Naive thymus-derived CD4-positive, alpha-beta T cell (primary cell): ENCODE measurements around the gene ACADS. TPM values are rescaled to one million over a fixed set of nuclear protein-coding genes. Genes with fewer than 3 reads are reported as not detected.

Source experiments
- ATAC-seq: fragments of 150-1000 bp; cut with Tn5 transposase; 2 replicates; pipeline ENCODE4 v1.10.0; 2021; ENCODE audit warnings: mild to moderate bottlenecking, moderate library complexity
- CTCF ChIA-PET: fragments of 350-600 bp; sonication (Branson Sonifier 250); formaldehyde crosslinking; loops from one replicate; lab custom pipeline; 2021; ENCODE audit warnings: antibody characterized with exemption; lab: Charles Lee
- POLR2A ChIA-PET: fragments of 350-600 bp; sonication (Branson Sonifier 250); formaldehyde crosslinking; loops from one replicate; lab custom pipeline; 2021; ENCODE audit warnings: antibody characterized with exemption, inconsistent platforms; lab: Charles Lee
- DNase-seq, 9 donors: peaks; one replicate each; pipeline versions ENCODE4 v3.0.0 to v3.0.0-alpha.2; 2020 to 2022; ENCODE audit warnings: mixed read lengths in 1 of 9
- H3K27ac ChIP-seq: one replicate; pipeline ENCODE4 v1.7.0; 2013; ENCODE audit warnings: mild to moderate bottlenecking, low read depth, low read length, moderate library complexity
- H3K27me3 ChIP-seq, 2 donors: one replicate each; pipeline ENCODE4 v1.7.0; 2013; ENCODE audit warnings: low read length in 2 of 2, mild to moderate bottlenecking in 2 of 2, moderate library complexity in 2 of 2; ENCODE audit not compliant: control insufficient read depth in 2 of 2, insufficient read depth in 2 of 2
- H3K36me3 ChIP-seq, 3 experiments: 1 replicate in 2 of 3; 2 replicates in 1 of 3; pipeline ENCODE4 v1.7.0; 2013; ENCODE audit warnings: low read length in 3 of 3, mild to moderate bottlenecking in 3 of 3, moderate library complexity in 1 of 3; ENCODE audit not compliant: insufficient read depth in 3 of 3, control insufficient read depth in 2 of 3
- H3K4me1 ChIP-seq, 2 donors: one replicate each; pipeline ENCODE4 v1.7.0; 2013; ENCODE audit warnings: low read length in 2 of 2, mild to moderate bottlenecking in 2 of 2, moderate library complexity in 1 of 2; ENCODE audit not compliant: control insufficient read depth in 2 of 2, insufficient read depth in 2 of 2
- H3K4me3 ChIP-seq: 2 replicates; pipeline ENCODE4 v1.7.0; 2013; ENCODE audit warnings: mild to moderate bottlenecking, low read length
- H3K9me3 ChIP-seq, 3 experiments: 1 replicate in 2 of 3; 2 replicates in 1 of 3; pipeline ENCODE4 v1.7.0; 2013; ENCODE audit warnings: low read length in 3 of 3; ENCODE audit not compliant: control insufficient read depth in 2 of 3
- H3K27ac Mint-ChIP-seq, 9 donors: one replicate each; pipeline ENCODE4 v1.8.0; 2020 to 2022; ENCODE audit warnings: mixed read lengths in 9 of 9, mild to moderate bottlenecking in 8 of 9, moderate library complexity in 5 of 9, inconsistent platforms in 2 of 9
- H3K27me3 Mint-ChIP-seq, 5 donors: one replicate each; pipeline ENCODE4 v1.8.0; 2021 to 2022; ENCODE audit warnings: mixed read lengths in 5 of 5, mild to moderate bottlenecking in 1 of 5
- H3K36me3 Mint-ChIP-seq, 5 donors: one replicate each; pipeline ENCODE4 v1.8.0; 2020 to 2022; ENCODE audit warnings: mixed read lengths in 5 of 5, mild to moderate bottlenecking in 3 of 5, inconsistent platforms in 1 of 5
- H3K4me1 Mint-ChIP-seq, 7 donors: one replicate each; pipeline ENCODE4 v1.8.0; 2020 to 2022; ENCODE audit warnings: mixed read lengths in 7 of 7, mild to moderate bottlenecking in 3 of 7, inconsistent platforms in 1 of 7
- H3K4me3 Mint-ChIP-seq, 10 donors: one replicate each; pipeline ENCODE4 v1.8.0; 2020 to 2022; ENCODE audit warnings: mild to moderate bottlenecking in 10 of 10, mixed read lengths in 10 of 10, moderate library complexity in 6 of 10, inconsistent platforms in 2 of 10
- H3K9me3 Mint-ChIP-seq, 11 donors: one replicate each; pipeline ENCODE4 v1.8.0; 2020 to 2022; ENCODE audit warnings: mixed read lengths in 11 of 11, mild to moderate bottlenecking in 4 of 11, inconsistent platforms in 1 of 11, moderate library complexity in 1 of 11
- intact Hi-C, 2 donors: fragments of 100-400 bp; cut with micrococcal nuclease; formaldehyde crosslinking; loops; one replicate each; pipeline ENCODE4 v1.15.1; 2023
- polyA plus RNA-seq, 2 donors: library from polyadenylated mRNA; unstranded; fragments of 300-500 nt; fragmentation: Illumina TruSeq; gene quantifications; one replicate each; pipeline ENCODE4 v1.2.3, GENCODE V29; 2021
- total RNA-seq, 6 experiments: library from RNA in 5 of 6; stranded (reverse) in 5 of 6; gene quantifications; 1 replicate in 5 of 6; 2 replicates in 1 of 6; pipeline ENCODE4 v1.2.3 and lab custom pipeline; 2021 to 2026

Gene ACADS
- total and polyA plus RNA-seq, 7 experiments from 2014 or later: 10.4 to 28.7 (median 16.0) TPM

- Mint-ChIP-seq H3K4me1 (peaks cover 19 to 42% (median 30%) of the 10 kb centered on the region in 7 donors), H3K9me3 (peaks cover 0 to 3% (median 0%) of the 10 kb centered on the region in 11 donors), H3K27ac (peak overlapping the region in 7 of 9 donors; percentile 13 to 96 (median 91)), H3K27me3 (peaks cover 0 to 3% (median 0%) of the 10 kb centered on the region in 5 donors), H3K36me3 (peaks cover 0 to 5% (median 0%) of the 10 kb centered on the region in 5 donors), H3K4me3 (peak overlapping the region in 9 of 10 donors; percentile 49 to 95 (median 93))
- Histone ChIP-seq H3K9me3 (no peaks in the 10 kb centered on the region), H3K27me3 (no peaks in the 10 kb centered on the region), H3K4me1 (peaks cover 12 to 22% of the 10 kb centered on the region in 2 donors), H3K27ac (peak overlapping the region; percentile 77), H3K36me3 (no peaks in the 10 kb centered on the region), H3K4me3 (no peak overlapping the region)
- DNase-seq (no peak), ATAC-seq (no peak)
- intact Hi-C loops: loop anchor here (5.0 kb wide), 5 partner anchors 158 to 1767 kb away; partner anchors contain the start of genes COQ5 (in 1 of the 2), DIABLO (in 1 of the 2) and RAB35 (in 1 of the 2)
- POLR2A ChIA-PET: interaction anchor here (0.6 to 1.5 kb wide), 3 partner anchors 115 to 483 kb away, joined by 3 to 4 read pairs (median 3); no protein-coding TSS in a partner anchor
- CTCF ChIA-PET: no interaction called here
These were observed 40.1 kb upstream of the ACADS start for GRCh38 chr12:120685522-120685921.

- Mint-ChIP-seq H3K4me3 (peak overlapping the region; percentile 89 to 95 (median 93)), H3K4me1 (peaks cover 22 to 48% (median 36%) of the 10 kb centered on the region in 7 donors), H3K9me3 (peaks cover 0 to 3% (median 0%) of the 10 kb centered on the region in 11 donors), H3K36me3 (peaks cover 0 to 5% (median 0%) of the 10 kb centered on the region in 5 donors), H3K27me3 (peaks cover 0 to 3% (median 0%) of the 10 kb centered on the region in 5 donors), H3K27ac (peak overlapping the region; percentile 91 to 97 (median 95))
- ChIA-PET POLR2A (interaction anchor here (0.6 to 1.5 kb wide), 4 partner anchors 39 to 395 kb away, joined by 3 read pairs; partner anchors contain the start of gene POP5), CTCF (interaction anchor here (2.7 to 3.2 kb wide), 2 partner anchors 37 to 40 kb away, joined by 6 to 11 read pairs; no protein-coding TSS in a partner anchor)
- Histone ChIP-seq H3K4me1 (peaks cover 12 to 22% of the 10 kb centered on the region in 2 donors), H3K36me3 (no peaks in the 10 kb centered on the region), H3K9me3 (no peaks in the 10 kb centered on the region), H3K4me3 (peak overlapping the region; percentile 99), H3K27me3 (no peaks in the 10 kb centered on the region), H3K27ac (peak overlapping the region; percentile 77)
- ATAC-seq (peak; percentile 80), DNase-seq (peak; percentile 87 to 97 (median 96))
- intact Hi-C loops: loop anchor here (1.0 to 5.0 kb wide), 28 partner anchors 24 to 1841 kb away; partner anchors contain the start of genes ACADS (in 2 of the 2), DIABLO (in 2 of the 2), POP5 (in 2 of the 2) and SRSF9 (in 2 of the 2)
These were observed 39.4 kb upstream of the ACADS start for GRCh38 chr12:120686151-120686689.

GRCh38 chr12:120686690-120687577 lies 38.7 kb upstream of the ACADS start, which contains the start of gene MLEC:
TSS of gene MLEC (plus strand) at chr12:120687149. CDS start at chr12:120687297, 148 bp downstream.
- Histone ChIP-seq H3K9me3 (no peaks in the 10 kb centered on the region), H3K4me1 (peaks cover 12 to 22% of the 10 kb centered on the region in 2 donors), H3K4me3 (peak within 1 kb of the TSS; percentile 99), H3K36me3 (no peaks in the 10 kb centered on the region), H3K27ac (peak within 1 kb of the TSS; percentile 77), H3K27me3 (no peaks in the 10 kb centered on the region)
- intact Hi-C loops: loop anchor here (1.0 to 5.0 kb wide), 28 partner anchors 23 to 1840 kb away; partner anchors contain the start of genes ACADS (in 2 of the 2), DIABLO (in 2 of the 2), POP5 (in 2 of the 2) and SPPL3 (in 2 of the 2)
- Mint-ChIP-seq H3K9me3 (peaks cover 0 to 3% (median 0%) of the 10 kb centered on the region in 11 donors), H3K27me3 (peaks cover 0 to 3% (median 0%) of the 10 kb centered on the region in 5 donors), H3K27ac (peak within 1 kb of the TSS; percentile 91 to 97 (median 95)), H3K4me3 (peak within 1 kb of the TSS; percentile 90 to 95 (median 94)), H3K36me3 (peaks cover 0 to 5% (median 0%) of the 10 kb centered on the region in 5 donors), H3K4me1 (peaks cover 22 to 53% (median 41%) of the 10 kb centered on the region in 7 donors)
- DNase-seq (peak; percentile 98 to 100 (median 99)), ATAC-seq (peak; percentile 88)
- ChIA-PET POLR2A (interaction anchor here (0.6 to 1.5 kb wide), 4 partner anchors 39 to 396 kb away, joined by 3 read pairs; partner anchors contain the start of gene POP5), CTCF (interaction anchor here (0.7 to 3.2 kb wide), 3 partner anchors 28 to 41 kb away, joined by 3 to 11 read pairs (median 6); no protein-coding TSS in a partner anchor)

- ChIA-PET POLR2A (interaction anchor here (0.6 to 1.8 kb wide), 4 partner anchors 10 to 159 kb away, joined by 3 to 6 read pairs (median 3); partner anchors contain the start of gene COQ5), CTCF (interaction anchor here (0.7 to 3.2 kb wide), 4 partner anchors 10 to 42 kb away, joined by 3 to 11 read pairs (median 4); no protein-coding TSS in a partner anchor)
- Mint-ChIP-seq H3K27ac (peak overlapping the region in 8 of 9 donors; percentile 38 to 89 (median 68)), H3K9me3 (peaks cover 0 to 3% (median 0%) of the 10 kb centered on the region in 11 donors), H3K4me3 (peak overlapping the region; percentile 88 to 95 (median 90)), H3K4me1 (peaks cover 30 to 61% (median 49%) of the 10 kb centered on the region in 7 donors), H3K27me3 (peaks cover 0 to 3% (median 0%) of the 10 kb centered on the region in 5 donors), H3K36me3 (peaks cover 0 to 6% (median 0%) of the 10 kb centered on the region in 5 donors)
- no peaks in the 10 kb centered on the region for H3K27me3 ChIP-seq
- H3K9me3 ChIP-seq: no peaks in the 10 kb centered on the region
- DNase-seq (peak in 7 of 9 donors; percentile 12 to 50 (median 19)), ATAC-seq (no peak)
- intact Hi-C loops: loop anchor here (1.0 to 5.0 kb wide), 15 partner anchors 27 to 1839 kb away; partner anchors contain the start of genes ANAPC5 (in 1 of the 2), COQ5 (in 1 of the 2), COX6A1 (in 1 of the 2) and DIABLO (in 1 of the 2)
- H3K4me1 ChIP-seq: peaks cover 12 to 26% of the 10 kb centered on the region in 2 donors
- H3K27ac ChIP-seq: peak overlapping the region; percentile 77
- no peaks in the 10 kb centered on the region for H3K36me3 ChIP-seq
- H3K4me3 ChIP-seq: peak overlapping the region; percentile 99
These were observed 37.9 kb upstream of the ACADS start for GRCh38 chr12:120687578-120688289.

- ChIA-PET POLR2A (interaction anchor here (1.7 to 1.8 kb wide), 2 partner anchors 9 to 12 kb away, joined by 3 to 6 read pairs; no protein-coding TSS in a partner anchor), CTCF (interaction anchor here (0.7 to 3.2 kb wide), 3 partner anchors 9 to 42 kb away, joined by 3 to 11 read pairs (median 6); no protein-coding TSS in a partner anchor)
- no peak for DNase-seq
- H3K4me1 ChIP-seq: peaks cover 12 to 26% of the 10 kb centered on the region in 2 donors
- H3K27ac ChIP-seq: peak overlapping the region; percentile 77
- intact Hi-C loops: loop anchor here (5.0 kb wide), 5 partner anchors 161 to 1764 kb away; partner anchors contain the start of genes COQ5 (in 1 of the 2), DIABLO (in 1 of the 2) and RAB35 (in 1 of the 2)
- no peaks in the 10 kb centered on the region for H3K27me3 ChIP-seq
- H3K36me3 ChIP-seq: peaks cover 0 to 1% (median 0%) of the 10 kb centered on the region in 3 experiments
- peaks cover 0 to 9% (median 5%) of the 10 kb centered on the region in 5 donors for H3K36me3 Mint-ChIP-seq
- no peaks in the 10 kb centered on the region for H3K9me3 ChIP-seq
- H3K27ac Mint-ChIP-seq: peak overlapping the region in 7 of 9 donors; percentile 43 to 89 (median 75)
- peak overlapping the region; percentile 88 to 95 (median 90) for H3K4me3 Mint-ChIP-seq
- peaks cover 0 to 3% (median 0%) of the 10 kb centered on the region in 5 donors for H3K27me3 Mint-ChIP-seq
- peaks cover 0 to 3% (median 0%) of the 10 kb centered on the region in 11 donors for H3K9me3 Mint-ChIP-seq
- H3K4me3 ChIP-seq: peak overlapping the region; percentile 99
- no peak for ATAC-seq
- peaks cover 30 to 68% (median 58%) of the 10 kb centered on the region in 7 donors for H3K4me1 Mint-ChIP-seq
These were observed 37.0 kb upstream of the ACADS start for GRCh38 chr12:120688527-120689071.
